Fibroblast of skin of left quadriceps (primary cell): ENCODE results near the gene PSMD13.
"Not testable (repeated sequence)": the region's sequence is repeated elsewhere in the genome, so short reads cannot be mapped to it uniquely, and the experiment has no call there.

Experiments
- DNase-seq, 2 experiments: peaks; one replicate each; pipeline ENCODE4 v3.0.0-alpha.2; 2013; ENCODE audit warnings: low read depth in 2 of 2

Gene PSMD13

DNA sequence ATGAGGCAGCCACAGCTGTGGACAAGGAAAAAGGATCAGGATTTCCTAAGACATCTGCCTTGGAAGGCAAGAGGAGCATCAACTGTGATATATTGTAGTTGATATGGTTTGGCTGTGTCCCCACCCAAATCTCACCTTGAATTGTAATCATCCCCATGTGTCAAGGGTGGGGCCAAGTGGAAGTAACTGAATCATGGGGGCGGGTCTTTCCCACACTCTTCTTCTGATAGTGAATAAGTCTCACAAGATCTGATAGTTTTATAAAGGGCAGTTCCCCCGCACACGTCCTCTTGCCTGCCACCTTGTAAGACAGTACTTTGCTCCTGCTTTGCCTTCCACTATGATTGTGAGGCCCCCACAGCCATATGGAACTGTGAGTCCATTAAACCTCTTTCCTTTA, 19.1 kb upstream of the PSMD13 start:
- DNase-seq = no peak

DNA sequence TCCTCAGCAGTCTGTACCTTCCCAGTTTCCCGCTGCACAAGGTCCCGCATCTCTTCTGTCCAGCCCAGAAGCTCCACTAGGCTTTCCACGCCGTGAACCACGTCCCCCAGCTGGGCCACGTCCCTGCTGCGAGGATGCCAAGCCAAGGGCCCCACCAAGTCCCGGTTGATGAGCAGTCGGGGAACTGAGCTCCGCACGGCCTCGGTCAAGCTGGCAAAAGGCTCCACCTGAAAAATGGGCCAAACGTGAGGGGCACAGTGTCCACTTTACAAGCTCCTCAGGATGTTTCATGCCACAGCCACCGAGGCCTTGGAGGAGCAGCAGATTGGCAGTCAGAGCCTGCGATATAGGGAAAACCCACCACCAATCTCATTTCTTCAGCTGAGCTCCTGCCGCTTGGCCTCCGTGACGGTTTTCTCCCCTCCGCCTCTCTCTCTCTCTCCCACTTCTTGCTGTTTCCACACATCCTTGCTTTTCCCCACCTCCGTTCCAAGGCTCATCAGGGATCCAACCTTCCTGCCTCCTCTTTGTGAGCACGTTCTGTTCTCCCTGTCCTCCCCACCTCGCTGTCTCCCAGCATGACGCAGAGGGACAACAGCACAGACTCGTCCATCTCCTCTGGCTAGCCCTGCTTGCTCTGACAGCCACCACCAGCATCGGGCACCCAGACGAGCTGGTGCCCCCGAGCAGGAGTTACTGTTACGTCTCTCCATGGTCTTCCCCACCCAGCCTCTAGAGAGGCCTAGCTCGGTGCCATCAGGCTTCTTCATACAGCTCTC, 17.8 kb upstream of the PSMD13 start:
- no peak for DNase-seq

DNA sequence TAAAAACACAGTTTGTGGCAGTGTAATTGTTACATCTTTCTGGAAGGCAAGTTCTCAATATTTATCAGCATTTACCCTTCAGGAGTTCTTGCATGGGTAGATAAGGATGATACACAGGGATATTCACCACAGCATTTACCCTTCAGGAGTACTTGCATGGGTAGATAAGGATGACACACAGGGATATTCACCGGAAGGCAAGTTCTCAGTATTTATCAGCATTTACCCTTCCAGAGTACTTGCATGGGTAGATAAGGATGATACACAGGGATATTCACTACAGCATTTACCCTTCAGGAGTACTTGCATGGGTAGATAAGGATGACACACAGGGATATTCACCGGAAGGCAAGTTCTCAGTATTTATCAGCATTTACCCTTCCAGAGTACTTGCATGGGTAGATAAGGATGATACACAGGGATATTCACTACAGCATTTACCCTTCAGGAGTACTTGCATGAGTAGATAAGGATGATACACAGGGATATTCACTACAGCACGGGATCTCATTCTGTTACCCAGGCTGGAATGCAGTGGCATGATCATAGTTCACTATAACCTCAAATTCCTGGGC, 16.0 kb upstream of the PSMD13 start:
- not testable (repeated sequence) for DNase-seq

DNA sequence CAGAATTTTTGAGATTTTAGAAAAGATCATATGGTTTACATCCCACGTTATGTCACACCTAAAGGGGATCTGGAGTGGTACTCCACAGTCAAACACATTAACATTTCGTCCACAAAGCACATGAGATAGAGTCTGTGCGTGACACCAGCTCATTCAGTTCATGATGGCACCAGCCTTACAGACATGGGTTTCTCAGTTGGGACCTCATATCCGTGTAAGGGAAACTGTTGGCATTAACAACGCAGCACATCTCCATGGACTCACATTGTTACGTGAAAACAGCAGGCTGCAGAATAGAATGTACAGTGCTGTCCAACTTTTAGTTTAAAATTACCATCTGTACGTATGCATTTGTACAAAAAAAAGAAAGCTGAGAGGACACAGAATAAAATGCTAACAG, 15.2 kb upstream of the PSMD13 start:
- no peak for DNase-seq

DNA sequence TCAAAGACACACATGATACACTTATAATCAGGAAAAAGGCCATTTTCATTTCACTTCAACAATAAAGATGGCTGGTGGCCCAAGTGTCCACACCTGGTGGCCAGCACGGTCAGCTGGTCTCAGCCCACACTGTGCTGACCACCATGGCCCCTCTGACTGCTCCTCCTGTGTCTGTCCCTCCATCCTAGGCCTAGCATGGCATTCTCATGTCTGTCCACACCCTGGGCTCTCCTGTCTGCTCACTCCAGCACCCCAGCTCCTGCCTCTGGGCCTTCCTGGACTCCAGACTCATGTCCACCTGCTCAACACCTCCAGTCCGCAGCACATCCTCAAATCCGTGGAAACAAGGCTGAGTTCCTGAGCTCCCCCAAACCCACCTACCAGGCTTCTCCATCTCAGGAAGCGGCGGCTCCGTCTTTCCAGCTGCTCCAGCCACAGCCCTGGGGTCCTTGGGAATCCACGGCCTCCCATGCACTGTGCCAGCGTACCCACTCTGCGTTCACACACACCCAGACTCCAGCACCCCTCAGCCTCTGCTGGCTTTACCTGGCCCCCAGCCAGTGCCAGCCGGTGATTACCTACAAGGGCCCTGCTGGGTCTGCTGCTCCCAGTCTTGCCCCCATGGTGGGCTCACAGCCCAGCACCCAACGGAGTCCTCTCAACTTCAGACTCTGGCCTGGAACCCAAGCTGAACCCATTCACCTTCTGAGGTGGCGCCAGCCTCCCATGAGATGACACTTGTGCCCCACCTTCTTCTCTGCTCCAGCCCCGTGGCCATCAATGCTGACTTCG, 14.6 kb upstream of the PSMD13 start:
- no peak for DNase-seq

- DNase-seq = no peak
Observed at GRCh38 chr11:223026-223789, 13.6 kb upstream of the PSMD13 start.

DNA sequence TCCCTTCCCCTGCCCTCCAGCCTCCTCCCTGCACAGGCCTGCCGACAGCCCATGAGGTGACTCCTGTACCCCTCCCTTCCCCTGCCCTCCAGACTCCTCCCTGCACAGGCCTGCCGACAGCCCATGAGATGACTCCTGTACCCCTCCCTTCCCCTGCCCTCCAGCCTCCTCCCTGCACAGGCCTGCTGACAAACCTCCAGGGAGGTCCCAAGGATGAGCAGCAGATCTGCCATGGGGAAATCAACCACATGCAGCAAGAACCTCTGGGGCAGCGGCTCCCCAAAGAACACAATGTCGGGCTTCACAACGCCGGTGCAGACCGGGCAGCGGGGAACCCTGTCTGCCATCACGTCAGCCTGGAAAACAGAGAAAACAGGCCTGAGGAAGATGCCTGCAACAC, 12.9 kb upstream of the PSMD13 start:
- no peak for DNase-seq

DNA sequence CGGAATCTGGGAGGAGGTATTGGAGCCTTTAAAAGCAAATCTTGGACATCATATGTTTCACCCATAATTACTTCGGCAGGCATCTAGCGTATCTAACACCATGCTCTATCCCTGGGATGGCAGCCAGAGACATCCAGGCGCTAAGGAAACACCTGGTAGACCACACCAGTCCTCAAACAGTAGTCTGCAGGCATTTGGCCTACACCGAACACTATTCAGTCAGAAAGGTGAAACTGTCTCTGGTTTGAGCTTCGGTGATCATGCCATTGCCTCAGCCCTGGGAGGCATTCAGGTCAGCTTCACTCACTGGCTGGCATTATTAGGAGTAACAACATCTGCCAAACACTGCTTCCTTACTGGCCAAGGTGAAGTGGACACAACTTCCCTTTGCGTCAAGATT, 12.4 kb upstream of the PSMD13 start:
- no peak for DNase-seq

DNA sequence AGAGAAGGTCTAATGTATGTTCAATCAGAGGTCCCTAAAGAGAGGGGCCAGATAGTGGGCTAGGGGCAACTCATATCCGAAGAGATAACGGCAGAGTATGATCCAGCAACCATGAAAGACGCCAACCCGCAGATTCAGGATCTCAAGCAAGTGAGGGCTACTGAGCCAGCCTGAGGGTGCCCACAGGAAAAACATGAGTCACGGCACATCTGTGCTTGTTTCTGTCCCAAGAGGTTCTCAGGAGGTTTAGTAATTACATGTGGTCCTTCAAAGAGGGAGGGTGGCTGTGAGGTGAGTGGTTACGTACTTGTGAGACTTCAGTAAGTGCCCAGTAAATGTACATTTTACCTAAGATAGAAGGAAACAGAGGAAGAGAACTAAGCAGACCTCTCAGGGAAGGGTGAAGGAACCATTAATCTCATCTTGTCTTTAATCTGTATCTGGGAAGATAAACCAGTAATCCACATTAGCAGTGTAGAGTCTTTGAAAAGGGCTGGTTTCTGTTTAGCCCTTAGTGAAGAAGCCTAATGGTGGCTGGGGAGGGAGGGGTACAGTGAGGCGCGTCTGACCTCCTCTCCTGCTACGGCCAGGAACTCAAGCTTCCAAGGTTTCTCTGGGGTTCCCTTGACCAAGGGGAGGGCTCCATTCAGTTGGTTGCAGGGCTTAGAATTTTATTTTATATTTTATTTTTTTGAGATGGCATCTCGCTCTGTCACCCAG, 10.9 kb upstream of the PSMD13 start:
- DNase-seq = no peak

DNA sequence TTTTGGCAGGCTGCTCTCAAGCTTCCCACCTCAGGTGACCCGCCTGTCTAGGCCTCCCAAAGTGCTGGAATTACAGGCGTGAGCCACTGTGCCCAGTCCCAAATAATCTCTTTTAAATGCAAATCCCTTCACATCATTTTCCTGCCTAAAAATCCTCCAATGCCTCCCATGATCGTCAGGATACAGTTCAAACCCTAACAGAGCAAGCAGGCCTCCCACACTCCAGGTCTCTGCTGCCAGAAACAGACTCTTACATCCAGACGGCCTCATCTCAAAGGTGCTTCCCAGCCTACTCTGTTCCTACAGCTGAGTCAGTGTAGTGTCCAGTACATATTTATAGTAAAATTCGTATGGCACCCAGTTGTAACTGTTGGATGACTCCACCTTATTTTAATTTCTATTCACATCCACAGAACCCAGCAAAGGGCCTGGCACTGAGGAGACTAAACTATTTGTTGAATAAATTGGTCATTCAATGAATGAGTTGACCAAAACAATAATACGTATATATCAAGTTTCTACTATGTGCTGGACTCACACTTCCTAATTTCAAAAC, 8.9 kb upstream of the PSMD13 start:
- no peak for DNase-seq

DNA sequence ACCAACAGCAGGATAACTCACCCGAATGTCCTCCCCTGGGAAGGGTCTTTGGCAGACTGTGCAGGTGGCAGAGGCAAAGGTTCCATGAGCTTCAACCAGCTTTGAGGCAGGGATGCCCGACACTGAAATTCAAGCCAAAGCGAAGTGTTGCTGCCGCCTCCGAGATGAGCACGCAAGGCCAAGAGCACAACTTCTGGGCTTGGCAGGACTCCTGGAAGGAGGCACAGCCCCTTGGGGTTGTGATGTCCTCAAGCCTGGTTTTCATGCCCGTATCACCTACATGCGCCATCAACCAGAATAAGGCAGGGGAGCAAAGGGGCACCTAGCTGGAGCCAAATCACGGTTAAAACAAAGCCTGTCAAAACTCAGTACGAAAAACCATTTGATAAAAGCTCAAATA, 6.3 kb upstream of the PSMD13 start:
- DNase-seq = no peak

- no peak for DNase-seq
Observed at GRCh38 chr11:232783-233565, 3.8 kb upstream of the PSMD13 start.

DNA sequence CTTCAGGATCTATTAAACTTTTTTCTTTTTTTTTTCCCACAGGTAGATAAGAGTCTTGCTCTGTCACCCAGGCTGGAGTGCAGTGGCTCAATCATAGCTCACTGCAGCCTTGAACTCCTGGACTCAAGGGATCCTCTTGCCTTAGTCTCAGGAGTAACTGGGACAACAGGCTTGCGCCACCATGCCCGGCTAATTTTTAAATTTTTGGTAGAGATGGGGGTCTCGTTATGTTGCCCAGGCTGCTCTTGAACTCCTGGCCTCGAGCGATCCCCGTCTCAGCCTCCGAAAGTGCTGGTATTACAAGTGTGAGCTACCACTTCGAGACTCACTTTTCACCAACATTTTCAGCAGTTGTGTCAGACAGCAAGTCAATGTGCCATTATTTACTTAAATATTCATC, 1.6 kb upstream of the PSMD13 start:
- no peak for DNase-seq

DNA sequence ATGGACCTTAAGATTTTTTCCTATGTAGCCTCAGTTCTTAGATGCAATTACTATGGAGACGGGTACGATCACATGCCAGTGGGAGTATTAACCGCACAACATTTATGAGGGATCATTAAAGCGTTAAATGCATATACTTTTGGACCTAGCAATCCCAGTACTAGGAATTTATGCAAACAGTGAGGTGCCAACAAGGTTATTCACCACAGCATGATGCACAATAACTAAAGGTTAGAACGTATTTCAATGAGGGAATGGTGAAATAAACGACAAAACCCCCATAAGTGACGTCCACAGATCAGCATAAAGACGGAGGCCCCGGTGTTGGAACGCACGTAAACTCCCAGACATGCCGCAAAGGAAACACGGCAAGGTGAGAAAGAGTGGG, 1.2 kb upstream of the PSMD13 start:
- no peak for DNase-seq

DNA sequence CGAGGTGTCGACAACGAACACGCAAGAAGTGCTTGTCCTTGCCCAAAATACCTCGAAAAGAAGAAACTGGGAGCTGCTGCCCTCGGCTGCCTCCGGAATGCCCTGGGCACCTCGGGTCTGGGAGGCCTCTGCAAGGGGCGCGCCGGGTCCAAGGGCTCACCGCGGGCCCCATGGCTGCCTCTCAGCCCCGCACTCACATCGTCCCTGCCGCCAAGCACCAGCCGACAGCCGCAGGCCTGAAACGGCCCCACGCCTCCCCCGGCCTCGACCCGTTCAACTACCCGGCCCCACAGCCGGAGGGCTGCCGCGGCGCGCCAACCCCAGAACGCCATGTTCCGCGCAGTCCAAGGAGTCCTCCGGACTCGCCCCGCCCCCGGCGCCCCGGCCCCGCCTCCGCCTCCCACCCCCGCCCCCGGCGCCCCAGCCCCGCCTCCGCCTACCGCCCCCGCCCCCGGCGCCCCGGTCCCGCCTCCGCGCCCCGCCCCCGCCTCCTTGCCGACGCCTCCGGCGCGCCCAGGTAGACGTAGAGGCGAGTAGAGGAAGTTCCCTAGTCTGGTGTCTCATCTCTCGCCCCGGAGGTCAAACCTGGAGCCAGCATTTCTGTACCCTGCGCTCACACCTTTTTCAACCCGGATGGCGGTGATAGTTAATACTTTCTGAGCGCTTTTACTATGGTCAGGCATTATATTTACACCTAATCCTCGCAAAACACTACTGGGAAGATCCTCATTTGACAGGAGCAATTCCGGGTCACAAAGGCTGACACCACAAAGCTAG, 591 bp upstream of the PSMD13 start, which contains the start of gene SIRT3:
Gene SIRT3 (minus strand): TSS at position 346 of the 777 bp plus-strand sequence. CDS start 14 bp downstream, at position 332.
- DNase-seq = peak; percentile 49 to 64

DNA sequence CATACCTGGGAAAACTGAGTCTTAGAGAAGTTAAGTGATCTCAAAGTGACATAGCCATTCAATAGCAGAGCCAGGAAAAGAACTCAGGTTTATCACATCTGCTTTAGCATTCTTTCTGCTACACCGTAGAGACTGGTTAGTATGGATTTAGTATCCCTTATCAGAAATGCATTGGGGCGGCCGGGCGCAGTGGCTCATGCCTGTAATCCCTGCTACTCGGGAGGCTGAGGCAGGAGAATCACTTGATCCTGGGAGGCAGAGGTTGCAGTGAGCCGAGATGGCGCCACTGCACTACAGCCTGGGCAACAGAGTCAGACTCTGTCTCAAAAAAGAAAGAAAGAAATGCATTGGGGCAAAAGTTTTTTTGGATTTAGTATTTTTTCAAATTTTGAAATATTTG, 1.6 kb downstream of the PSMD13 start:
- DNase-seq = not testable (repeated sequence)

GRCh38 chr11:240315-240714, 3.5 kb downstream of the PSMD13 start:
- DNase-seq = no peak

- DNase-seq = no peak
Observed at GRCh38 chr11:241634-242033, 4.9 kb downstream of the PSMD13 start.

DNA sequence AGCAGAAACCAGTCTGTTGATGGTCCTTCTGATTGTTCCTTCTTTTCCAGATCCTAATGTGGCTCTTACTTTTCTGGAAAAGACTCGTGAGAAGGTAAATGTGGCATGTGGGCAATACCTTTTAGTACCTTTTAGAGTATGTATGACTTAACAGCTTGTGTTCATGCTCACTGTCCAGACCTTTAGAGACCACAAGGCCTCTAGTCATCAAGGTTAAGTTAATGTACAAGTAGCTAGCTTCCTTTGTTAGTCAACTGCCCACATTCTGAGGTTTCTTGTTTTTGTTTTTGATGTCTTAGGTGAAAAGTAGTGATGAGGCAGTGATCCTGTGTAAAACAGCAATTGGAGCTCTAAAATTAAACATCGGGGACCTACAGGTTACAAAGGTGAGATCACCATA, 7.6 kb downstream of the PSMD13 start:
- DNase-seq = no peak
